SK-N-MC (cell line): Measurements from ENCODE around the gene CSF1R.

ENCODE experiments used
- EZH2 ChIP-seq: fragments of 200-600 bp; sonication (generic); IDR thresholded peaks from one replicate; pipeline ENCODE4 v1.6.1; 2017; ENCODE audit warnings: antibody characterized with exemption
- FOXP2 ChIP-seq: optimal IDR thresholded peaks from 2 replicates; pipeline ENCODE3; 2011; ENCODE audit warnings: mild to moderate bottlenecking, moderate library complexity; ENCODE audit not compliant: insufficient read depth; ENCODE audit errors: extremely low read length, control extremely low read depth
- POLR2AphosphoS5 ChIP-seq: IDR thresholded peaks from 2 replicates; pipeline ENCODE4 v1.6.1; 2012; ENCODE audit warnings: mild to moderate bottlenecking, low read depth, low read length, borderline replicate concordance

GRCh38 chr5:150016537-150016936 is 69.8 kb downstream of the CSF1R start:
- no peak for TF ChIP-seq EZH2
- no peak for TF ChIP-seq POLR2AphosphoS5
- TF ChIP-seq FOXP2, result no peak
